Right lobe of liver (tissue), 6 donors: ENCODE results near the gene SPIB. TPM values are rescaled to one million over a fixed set of nuclear protein-coding genes. Genes with fewer than 3 reads are reported as not detected.

Experiments
- ATAC-seq, 4 donors: fragments of 200-7000 bp; cut with Tn5 transposase; one replicate each; pipeline ENCODE4 v1.9.1; 2020; ENCODE audit warnings: mild to moderate bottlenecking in 4 of 4, moderate library complexity in 4 of 4
- DNase-seq, 3 donors: peaks; one replicate each; pipeline ENCODE4 v3.0.0-alpha.2; 2020
- H3K27ac ChIP-seq, 3 donors: fragments of 200-600 bp; one replicate each; pipeline ENCODE4 v1.8.0; 2022
- H3K27me3 ChIP-seq, 2 donors: fragments of 200-600 bp; one replicate each; pipeline ENCODE4 v1.8.0; 2022
- H3K36me3 ChIP-seq, 4 donors: fragments of 200-600 bp; sonication (generic) in 1 of 4; one replicate each; pipeline versions ENCODE4 v1.5.1 to v1.8.0; 2017 to 2022; ENCODE audit warnings: control low read depth in 1 of 4
- H3K4me1 ChIP-seq, 4 donors: fragments of 200-600 bp; sonication (generic) in 1 of 4; one replicate each; pipeline versions ENCODE4 v1.5.1 to v1.8.0; 2017 to 2022; ENCODE audit warnings: control low read depth in 1 of 4
- H3K4me3 ChIP-seq, 3 donors: fragments of 200-600 bp; one replicate each; pipeline ENCODE4 v1.8.0; 2022
- H3K9me3 ChIP-seq, 4 donors: fragments of 200-600 bp; sonication (generic) in 1 of 4; one replicate each; pipeline versions ENCODE4 v1.5.1 to v1.8.0; 2017 to 2022; ENCODE audit warnings: control low read depth in 1 of 4
- POLR2A ChIP-seq: fragments of 450-650 bp; IDR thresholded peaks from one replicate; pipeline ENCODE4 v1.6.1; 2017; ENCODE audit warnings: antibody characterized with exemption, mild to moderate bottlenecking
- WGBS: methylation state at CpG from one replicate; pipeline ENCODE4 v1.1.6; 2018; ENCODE audit warnings: low coverage, low lambda C conversion rate; ENCODE audit not compliant: insufficient coverage; ENCODE audit errors: missing lambda C conversion rate; 5-methylcytosine and 5-hydroxymethylcytosine counted together
- intact Hi-C, 2 donors: fragments of 100-400 bp; cut with DNase I; formaldehyde crosslinking; loops; one replicate each; pipeline versions ENCODE4 v1.11.2 to v1.14.1; 2022
- total RNA-seq, 6 experiments: library from RNA; depleted of rRNA in 2 of 6; stranded (reverse); fragments of >200 nt in 2 of 6; fragmentation: NEBNext Ultra II Directional in 3 of 6; extraction: Animal tissue kit (Norgen Biotek cat#: 25700) in 3 of 6; gene quantifications; one replicate each; pipeline versions ENCODE4 v1.1.0 to v1.2.4, GENCODE V29; 2016 to 2023
- TF ChIP-seq, protein P1 (sequence below), 4 donors: fragments of 200-600 bp in 3 of 4; fragments of 450-650 bp in 1 of 4; IDR thresholded peaks; one replicate each; pipeline versions ENCODE4 v1.5.1 to v1.8.0; 2016 to 2022; ENCODE audit warnings: antibody characterized with exemption in 4 of 4, mild to moderate bottlenecking in 2 of 4
- donor health status: DM: no; HTN: yes; CAD: no.
- donor health status: DM: no; HTN: no; CAD: no.
- donor health status: DM: no; HTN: no; CAD: no.
- donor health status: DM: no; HTN: yes; CAD: no.
- donor health status: DM: no; HTN: yes; CAD: no.

Gene SPIB
- total RNA-seq, 6 experiments from 2014 or later = 0.51 TPM; not detected in 5

DNA sequence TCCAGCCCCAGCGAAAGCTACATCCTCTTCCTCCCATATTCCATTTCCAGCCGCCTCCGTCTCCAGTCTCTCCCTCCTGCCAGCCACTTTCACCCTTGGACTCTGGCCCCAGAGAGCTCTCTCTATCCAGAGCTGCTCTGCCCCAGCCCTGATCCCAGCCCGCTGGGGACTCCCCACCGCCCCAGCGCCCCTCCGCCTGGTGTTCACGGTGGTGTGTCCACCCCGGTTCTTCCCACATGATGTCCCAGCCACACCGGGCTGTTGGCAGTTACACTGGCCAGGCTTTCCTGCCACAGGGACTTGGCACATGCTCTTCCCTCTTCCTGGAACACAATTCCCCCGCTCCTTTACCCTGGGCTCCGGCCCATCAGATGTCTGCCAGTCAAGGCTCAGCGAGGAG lies 46.3 kb downstream of the SPIB start:
- H3K27me3 ChIP-seq = no peaks in the 10 kb centered on the region
- no peak overlapping the region for H3K27ac ChIP-seq
- ATAC-seq = peak in 3 of 4 donors; percentile 26 to 61 (median 54)
- 26% methylated on average over 11 of the region's 13 CpGs for WGBS
- no peak overlapping the region for H3K4me3 ChIP-seq
- no peaks in the 10 kb centered on the region for H3K36me3 ChIP-seq
- no peak for TF ChIP-seq POLR2A
- TF ChIP-seq, protein P1, sequence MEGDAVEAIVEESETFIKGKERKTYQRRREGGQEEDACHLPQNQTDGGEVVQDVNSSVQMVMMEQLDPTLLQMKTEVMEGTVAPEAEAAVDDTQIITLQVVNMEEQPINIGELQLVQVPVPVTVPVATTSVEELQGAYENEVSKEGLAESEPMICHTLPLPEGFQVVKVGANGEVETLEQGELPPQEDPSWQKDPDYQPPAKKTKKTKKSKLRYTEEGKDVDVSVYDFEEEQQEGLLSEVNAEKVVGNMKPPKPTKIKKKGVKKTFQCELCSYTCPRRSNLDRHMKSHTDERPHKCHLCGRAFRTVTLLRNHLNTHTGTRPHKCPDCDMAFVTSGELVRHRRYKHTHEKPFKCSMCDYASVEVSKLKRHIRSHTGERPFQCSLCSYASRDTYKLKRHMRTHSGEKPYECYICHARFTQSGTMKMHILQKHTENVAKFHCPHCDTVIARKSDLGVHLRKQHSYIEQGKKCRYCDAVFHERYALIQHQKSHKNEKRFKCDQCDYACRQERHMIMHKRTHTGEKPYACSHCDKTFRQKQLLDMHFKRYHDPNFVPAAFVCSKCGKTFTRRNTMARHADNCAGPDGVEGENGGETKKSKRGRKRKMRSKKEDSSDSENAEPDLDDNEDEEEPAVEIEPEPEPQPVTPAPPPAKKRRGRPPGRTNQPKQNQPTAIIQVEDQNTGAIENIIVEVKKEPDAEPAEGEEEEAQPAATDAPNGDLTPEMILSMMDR (IDR thresholded peaks at IDR 0.05) = no peak
- intact Hi-C loops = no loop called here
- H3K9me3 ChIP-seq = no peaks in the 10 kb centered on the region
- peaks cover 0 to 7% (median 0%) of the 10 kb centered on the region in 4 donors for H3K4me1 ChIP-seq
- DNase-seq = no peak

DNA sequence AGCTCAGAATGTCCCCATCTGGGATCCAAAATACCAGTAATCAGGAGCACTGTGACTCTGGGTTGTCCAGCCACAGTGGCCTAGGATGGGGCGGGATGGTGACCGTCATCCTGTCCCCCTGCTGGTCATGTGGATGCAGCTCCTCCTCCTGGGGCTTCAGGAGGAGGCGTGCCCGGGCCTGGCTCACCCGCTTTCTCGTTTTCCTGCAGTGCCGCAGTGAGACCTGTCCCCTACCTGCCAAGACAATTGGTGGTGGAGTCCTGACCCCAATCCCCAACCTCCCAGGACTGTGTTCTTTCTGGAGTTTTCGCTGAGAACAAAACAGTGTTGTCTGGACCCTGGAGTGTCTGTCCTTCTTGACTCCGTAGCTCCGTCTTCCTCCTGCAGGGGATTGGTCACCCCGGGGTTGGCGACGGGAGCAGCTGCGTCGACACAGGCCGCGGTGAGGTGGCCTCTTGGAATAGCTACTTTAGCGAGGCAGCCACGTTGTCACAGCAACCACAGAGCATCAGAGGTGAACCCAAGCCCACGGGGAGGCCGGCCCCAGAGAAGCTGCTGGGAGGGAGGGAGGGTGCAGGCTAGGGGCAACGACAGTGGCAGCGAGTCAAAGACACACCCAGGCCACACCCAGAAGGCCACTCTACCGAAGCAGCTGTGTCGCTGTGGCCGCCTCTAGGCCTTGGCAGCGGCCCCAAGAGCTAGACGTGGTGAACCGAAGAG lies 47.4 kb downstream of the SPIB start:
- H3K4me1 ChIP-seq = peaks cover 0 to 7% (median 0%) of the 10 kb centered on the region in 4 donors
- ATAC-seq (no peak), DNase-seq (no peak)
- TF ChIP-seq, protein P1 (IDR thresholded peaks at IDR 0.05) = no peak
- TF ChIP-seq POLR2A = no peak
- H3K4me3 ChIP-seq = no peak overlapping the region
- 80% methylated on average over 2 of the region's 29 CpGs for WGBS
- intact Hi-C loops = no loop called here
- no peaks in the 10 kb centered on the region for H3K9me3 ChIP-seq
- H3K27ac ChIP-seq = no peak overlapping the region
- H3K27me3 ChIP-seq = no peaks in the 10 kb centered on the region
- H3K36me3 ChIP-seq = no peaks in the 10 kb centered on the region

DNA sequence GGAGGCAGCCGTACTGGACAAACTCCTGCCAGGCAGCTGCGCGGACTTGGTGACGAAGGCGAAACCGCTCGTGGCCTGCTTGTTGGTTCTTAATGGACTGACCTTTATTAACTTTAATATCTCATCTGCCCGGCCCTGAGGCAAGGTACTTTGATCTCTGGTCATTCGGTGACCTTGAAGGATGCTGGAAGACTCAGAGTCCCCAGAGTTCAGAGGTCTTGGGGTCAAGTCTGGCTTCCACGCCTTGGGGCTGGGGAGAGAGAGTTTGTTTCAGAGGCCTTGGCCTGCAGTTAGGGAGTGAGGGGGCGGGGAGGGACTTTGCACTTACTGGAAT lies 47.9 kb downstream of the SPIB start:
- TF ChIP-seq, protein P1 (IDR thresholded peaks at IDR 0.05) = no peak
- TF ChIP-seq POLR2A = no peak
- Histone ChIP-seq H3K27ac (no peak overlapping the region), H3K4me3 (no peak overlapping the region), H3K36me3 (no peaks in the 10 kb centered on the region), H3K4me1 (peaks cover 0 to 7% (median 0%) of the 10 kb centered on the region in 4 donors), H3K27me3 (no peaks in the 10 kb centered on the region), H3K9me3 (no peaks in the 10 kb centered on the region)
- 53% methylated on average over 3 of the region's 11 CpGs for WGBS
- DNase-seq = no peak
- intact Hi-C loops = no loop called here
- no peak for ATAC-seq

DNA sequence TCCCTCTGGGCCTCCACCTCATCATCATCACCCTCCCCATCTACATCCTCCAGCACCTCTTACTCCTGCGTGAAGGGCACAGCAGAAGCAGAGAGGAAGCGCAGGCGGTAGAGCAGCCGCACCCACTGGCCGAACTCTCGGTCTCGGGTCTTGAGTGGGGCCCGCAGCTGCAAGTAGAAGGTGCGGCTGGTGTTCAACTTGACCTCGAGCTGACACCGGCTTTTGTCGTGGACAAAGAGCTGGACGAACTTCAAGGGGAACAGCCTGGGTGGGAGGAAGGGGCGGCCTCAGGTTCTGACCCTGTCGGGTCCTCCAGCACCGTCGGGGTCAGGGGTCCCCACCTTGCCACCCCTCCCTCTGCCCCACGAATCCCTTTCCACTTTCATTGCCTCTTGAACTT lies 48.8 kb downstream of the SPIB start:
- Histone ChIP-seq H3K9me3 (no peaks in the 10 kb centered on the region), H3K36me3 (no peaks in the 10 kb centered on the region), H3K27me3 (no peaks in the 10 kb centered on the region), H3K4me1 (peaks cover 0 to 7% (median 0%) of the 10 kb centered on the region in 4 donors), H3K4me3 (no peak overlapping the region), H3K27ac (no peak overlapping the region)
- ATAC-seq = no peak
- no peak for DNase-seq
- no peak for TF ChIP-seq POLR2A
- TF ChIP-seq, protein P1 (IDR thresholded peaks at IDR 0.05) = no peak
- intact Hi-C loops = no loop called here
- WGBS = 78% methylated on average over 7 of the region's 18 CpGs
